Hematopoietic multipotent progenitor cell treated with erythropoietin and hydrocortisone succinate and interleukin-3 and kit ligand, for 15 days (in vitro differentiated cells): ENCODE data around the gene ERGIC3.
"Not testable (repeated sequence)": the region's sequence is repeated elsewhere in the genome, so short reads cannot be mapped to it uniquely, and the experiment has no call there.

Source experiments
- DNase-seq: peaks from one replicate; pipeline ENCODE4 v3.0.0-alpha.2; 2015; ENCODE audit warnings: low spot score

The ERGIC3 gene

DNA sequence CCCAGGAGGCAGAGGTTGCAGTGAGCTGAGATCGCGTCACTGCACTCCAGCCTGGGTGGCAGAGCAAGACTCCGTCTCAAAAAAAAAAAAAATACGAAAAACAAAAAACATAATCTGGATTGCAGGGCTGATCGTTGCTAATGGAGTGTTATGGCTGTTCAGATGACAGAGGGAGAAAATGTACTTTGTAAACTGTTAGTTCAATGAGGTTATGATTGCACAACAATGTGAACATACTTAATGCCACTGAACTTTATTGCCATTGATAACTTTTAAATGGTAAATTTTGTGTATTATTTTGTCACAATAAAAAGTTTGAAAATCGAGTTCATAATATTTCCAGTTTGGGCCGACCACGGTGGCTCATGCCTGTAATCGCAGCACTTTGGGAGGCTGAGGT, 22.9 kb upstream of the ERGIC3 start:
- DNase-seq = no peak

DNA sequence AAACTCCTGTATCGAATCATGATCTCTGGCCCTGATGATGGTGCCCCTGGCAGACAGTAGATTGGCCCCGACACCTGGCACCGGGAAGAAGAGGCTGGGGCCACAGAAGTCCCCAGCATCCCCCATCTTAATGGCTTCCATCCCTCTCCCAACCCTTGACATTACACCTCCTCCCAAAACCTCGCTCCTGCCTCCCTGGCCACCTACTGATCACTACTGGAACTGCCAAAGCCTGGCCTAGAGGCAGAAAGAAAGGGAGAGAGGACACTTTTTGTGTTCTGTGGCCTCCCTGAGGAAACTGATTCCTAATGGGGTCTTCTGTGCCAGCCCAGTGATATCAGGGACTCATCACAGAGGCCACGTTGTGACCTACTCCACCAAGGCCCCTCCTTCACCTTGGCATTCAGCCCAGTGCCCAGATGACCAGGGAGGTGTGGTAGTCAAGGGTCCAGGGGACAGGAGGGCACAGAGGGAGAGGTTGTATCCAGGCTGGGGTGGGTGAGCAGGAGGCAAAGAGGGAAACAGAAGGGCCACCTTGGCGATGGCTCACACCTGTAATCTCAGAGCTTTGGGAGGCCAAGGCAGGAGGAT, 18.5 kb upstream of the ERGIC3 start:
- DNase-seq = peak; percentile 50

DNA sequence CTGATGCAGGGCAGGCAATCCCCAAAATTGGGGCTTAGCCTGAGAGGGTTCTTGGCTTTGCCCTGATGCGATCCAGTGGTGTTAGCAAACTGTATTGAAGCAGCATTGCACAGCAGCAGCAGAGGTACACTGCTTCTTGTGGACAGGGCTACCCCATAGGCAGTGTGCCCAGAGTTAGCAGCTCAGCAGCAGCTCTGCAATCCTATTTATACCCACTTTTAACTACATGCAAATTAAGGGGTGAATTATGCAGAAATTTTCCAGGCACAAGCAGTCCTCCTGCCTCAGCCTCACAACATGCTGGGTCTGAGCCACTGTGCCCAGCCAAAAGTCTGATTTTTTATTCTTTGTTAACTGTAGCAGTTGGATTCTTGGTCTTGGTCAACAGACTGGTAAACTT, 16.2 kb upstream of the ERGIC3 start:
- DNase-seq = no peak

DNA sequence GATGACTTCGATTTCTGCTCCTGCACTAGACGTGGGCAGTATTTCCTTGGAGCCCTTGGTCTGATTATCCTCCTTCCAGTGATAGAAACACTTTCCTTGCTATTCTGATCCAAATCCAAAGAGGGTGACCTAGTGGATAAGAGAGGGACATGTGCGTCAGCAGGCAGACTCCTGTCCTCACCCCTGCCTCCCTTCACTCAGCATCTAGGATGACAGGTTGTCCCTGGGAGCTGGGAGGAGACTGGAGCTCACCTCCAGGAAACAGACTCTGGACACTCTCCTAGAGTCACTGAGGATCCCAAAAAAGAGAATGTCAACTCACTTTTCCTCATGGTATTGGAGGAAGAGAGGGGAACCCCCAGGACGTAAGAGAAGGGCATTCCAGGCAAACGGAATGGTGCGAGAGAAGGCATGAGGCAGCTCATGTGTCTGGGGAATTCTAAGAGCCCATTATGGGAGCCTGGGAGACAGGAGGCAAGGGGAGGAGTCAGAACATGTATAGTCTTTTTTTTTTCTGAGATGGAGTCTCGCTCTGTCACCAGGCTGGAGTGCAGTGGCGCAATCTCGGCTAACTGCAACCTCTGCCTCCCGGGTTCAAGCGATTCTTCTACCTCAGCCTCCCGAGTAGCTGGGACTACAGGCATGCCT, 14.6 kb upstream of the ERGIC3 start:
- DNase-seq = no peak

DNA sequence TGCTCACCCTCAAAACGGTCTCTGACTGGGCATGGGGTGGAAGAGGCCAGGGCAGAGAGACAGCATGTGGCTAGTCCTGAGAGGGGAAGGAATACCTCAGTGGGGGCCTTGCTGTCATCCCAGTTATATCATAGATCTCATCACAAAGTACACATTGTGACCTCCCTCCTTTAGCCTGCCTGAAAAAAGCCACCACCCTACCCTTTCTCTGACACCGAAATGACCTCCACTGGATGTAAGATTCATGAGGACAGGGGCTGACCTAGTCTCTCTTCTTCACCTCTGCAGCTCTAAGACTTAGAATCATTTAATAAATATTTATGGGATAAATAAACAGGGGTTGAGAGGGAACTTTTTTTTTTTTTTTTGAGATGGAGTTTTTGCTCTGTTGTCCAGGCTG, 12.3 kb upstream of the ERGIC3 start, which contains the start of gene C20orf173:
Gene C20orf173, minus strand, starts transcription at position 101 of the 400 bp plus-strand sequence. CDS start 279 bp downstream, outside the sequence.
- no peak for DNase-seq

DNA sequence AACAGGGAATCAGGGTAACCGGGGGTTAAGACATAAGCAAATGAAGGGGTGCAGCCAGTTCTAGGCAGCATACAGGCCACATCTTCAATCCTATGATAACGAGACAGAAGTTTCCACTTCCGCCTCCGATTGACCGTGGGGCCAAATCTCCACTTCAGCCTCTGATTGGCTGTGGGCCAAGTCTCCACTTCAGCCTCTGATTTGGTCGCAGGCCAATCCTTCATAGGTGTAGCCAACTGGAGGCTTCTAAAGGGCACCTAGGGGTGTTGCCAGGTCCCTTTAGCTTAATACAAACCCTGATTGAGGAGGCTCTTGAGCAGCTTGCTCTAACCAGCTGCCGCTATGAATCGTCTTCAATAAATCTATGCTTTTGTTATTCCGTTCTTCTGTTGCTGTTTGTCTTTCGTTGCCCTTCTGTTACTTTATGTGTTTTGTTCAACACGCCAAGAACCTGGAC, 2.1 kb upstream of the ERGIC3 start:
- DNase-seq = peak; percentile 48

DNA sequence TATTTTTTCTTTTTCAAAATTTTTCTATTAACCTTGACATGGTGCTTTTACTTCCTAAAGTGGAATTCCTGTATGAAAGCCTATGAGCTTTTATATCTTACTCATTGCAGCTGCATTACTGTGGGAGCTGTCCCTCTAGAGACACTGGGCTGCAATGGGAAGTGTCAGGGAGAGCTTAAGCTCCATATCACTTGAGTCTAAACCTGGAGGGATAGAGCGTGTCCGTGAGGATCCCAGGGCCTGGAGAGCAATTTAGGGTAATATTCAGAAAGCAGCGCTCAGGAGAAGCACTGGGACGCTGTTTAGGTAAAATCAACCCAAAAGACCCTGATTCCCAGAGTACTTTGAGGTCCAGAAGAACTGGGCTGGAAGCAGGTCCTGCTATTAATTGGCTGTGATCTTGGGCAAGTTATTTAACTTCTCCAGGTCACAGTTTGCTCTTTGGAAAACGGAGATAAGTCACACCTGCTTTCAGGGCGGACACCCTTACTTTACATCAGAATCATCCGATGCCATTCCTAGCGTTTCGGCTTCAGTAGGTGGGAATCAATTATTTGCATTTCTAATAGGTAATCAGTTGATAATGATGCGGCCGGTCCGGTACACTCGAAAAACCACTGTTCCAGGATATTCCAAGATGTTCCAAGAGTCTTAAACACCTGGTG, 628 bp upstream of the ERGIC3 start:
- DNase-seq = no peak

DNA sequence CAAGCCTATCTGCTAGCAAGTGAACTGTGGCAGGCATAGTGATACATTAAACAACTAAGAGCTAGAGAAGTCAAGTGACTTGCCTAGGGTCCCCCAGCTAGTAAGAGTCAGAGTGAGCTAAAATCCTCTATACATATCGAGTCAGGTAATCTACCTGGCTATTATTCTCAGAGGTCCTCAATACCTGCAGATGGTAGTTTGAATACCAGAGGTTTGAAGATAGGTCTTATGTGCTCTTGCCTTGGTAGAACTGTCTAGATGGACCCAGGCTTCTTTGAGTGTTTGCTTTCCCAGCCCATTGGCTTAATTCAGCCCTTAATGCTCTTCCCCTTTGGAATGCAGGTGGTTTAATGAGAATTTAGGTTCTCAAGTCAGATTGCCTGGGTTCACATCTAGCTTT, 1.1 kb downstream of the ERGIC3 start:
- DNase-seq = no peak

DNA sequence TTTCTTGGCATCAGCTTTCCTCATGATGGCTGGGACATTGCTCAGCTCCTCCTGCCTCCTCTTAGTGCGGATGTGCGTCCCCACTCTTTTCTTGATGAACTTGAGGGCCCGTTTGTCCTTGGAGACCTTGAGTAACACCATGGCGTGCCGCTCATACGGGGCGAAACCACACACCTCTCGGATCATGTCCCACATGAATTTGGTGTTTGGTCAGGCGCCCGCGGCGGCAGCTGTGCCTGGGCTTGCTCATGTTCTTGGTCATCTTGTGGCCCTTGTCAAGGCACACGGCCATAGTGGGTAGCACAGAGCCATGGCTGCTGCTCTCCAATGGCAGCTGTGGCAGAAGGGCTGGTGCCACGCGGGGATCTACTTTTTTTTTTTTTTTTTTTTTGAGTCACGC, 2.6 kb downstream of the ERGIC3 start:
- DNase-seq = no peak

DNA sequence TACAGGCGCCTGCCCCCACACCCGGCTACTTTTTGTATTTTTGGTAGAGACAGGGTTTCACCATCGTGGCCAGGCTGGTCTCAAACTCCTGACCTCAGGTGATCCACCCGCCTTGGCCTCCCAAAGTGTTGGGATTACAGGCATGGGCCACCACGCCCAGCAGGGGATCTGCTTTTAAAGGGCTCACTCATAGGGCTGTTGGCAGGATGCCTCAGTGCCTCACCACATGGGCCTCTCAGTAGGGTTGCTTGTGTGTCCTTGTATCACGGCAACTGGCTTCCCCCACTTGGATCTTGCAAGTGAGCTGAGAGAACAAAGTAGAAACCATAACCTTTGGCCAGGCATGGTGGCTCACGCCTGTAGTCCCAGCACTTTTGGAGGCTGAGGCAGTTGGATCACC, 3.1 kb downstream of the ERGIC3 start:
- DNase-seq = not testable (repeated sequence)

DNA sequence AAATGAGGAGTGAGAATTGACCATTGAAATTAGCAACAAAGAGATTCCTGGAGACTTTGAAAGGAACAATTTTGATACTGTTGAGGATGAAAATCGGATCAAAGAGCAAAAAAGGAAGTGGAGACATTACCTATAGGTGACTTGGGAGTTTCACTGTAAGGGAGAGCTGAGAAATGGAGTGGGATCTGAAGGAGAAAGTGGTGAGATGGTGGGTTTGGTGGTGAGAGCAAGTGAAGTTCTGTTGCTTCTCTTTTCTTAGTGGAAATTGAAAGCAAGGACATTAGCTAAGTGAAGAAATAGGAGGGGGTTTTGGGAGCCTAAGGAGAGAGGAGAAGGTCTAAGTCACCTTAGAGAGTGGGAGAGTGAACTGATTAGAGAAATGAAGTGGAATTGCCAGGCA, 4.2 kb downstream of the ERGIC3 start:
- DNase-seq = no peak

DNA sequence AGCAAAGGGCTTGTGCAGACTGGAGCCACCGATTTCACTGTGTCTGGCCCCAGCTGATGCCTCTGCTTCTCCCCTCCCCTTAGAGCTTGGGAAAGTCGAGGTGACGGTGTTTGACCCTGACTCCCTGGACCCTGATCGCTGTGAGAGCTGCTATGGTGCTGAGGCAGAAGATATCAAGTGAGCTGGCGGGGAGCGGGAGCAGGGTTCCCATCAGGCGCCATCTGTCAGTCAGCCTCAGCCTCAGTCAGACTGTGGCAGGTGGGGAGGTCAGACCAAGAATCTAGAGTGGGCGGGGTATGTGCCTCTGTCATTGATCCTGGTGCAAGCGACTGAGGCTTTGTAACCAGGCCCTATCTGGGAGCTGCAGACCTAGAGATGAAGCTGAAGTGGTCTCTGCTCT, 5.5 kb downstream of the ERGIC3 start:
- no peak for DNase-seq

DNA sequence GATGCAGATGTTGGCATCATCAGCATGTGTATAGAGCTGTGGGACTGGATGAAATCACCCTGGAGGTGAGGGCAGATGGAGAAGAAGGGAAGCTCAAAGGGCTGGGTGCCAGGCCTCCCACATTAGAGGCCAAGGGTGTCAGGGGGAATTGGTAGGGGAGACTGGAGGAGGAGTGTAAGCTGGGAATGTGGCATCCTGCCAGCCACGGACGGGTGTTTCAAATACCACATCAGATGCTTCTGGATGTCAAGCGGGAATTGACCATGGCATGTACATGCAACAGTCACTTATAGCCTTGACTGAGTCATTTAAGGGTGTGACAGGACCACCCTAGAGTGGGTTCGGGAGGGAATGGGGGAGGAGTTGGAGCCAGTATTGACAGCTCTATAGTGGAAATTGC, 9.6 kb downstream of the ERGIC3 start:
- no peak for DNase-seq

DNA sequence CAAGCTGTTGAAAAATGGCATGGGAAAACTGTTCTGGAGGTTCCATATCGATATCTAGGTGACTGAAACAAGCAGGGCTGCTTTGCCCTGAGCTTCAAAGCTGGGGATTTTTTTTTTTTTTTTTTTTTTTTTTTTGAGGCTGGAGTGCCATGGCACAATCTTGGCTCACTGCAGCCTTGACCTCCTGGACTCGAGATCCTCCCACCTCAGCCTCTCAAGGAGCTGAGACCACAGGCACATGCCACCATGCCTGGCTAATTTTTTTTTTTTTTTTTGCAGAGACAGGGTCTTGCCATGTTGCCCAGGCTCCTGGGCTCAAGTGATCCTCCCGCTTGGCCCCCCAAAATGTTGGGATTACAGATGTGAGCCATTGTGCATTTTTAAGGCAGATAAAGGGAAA, 11.0 kb downstream of the ERGIC3 start:
- no peak for DNase-seq

DNA sequence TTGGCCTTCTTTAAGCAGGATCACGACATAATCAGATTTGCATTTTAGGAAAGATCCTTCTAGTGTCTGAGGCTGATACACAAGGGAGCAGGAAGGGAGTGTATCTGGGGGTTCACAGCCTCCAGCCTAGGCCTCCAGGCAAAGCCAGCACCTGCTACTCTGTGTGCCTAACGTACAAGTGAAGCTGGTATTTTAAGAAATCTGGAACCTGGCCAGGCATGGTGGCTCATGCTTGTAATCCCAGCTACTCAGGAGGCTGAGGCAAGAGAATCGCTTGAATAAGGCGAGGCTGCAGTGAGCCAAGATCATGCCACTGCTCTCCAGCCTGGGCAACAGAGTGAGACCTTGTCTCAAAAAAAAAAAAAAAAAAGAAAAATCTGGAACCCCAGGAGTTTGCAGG, 13.6 kb downstream of the ERGIC3 start:
- not testable (repeated sequence) for DNase-seq

DNA sequence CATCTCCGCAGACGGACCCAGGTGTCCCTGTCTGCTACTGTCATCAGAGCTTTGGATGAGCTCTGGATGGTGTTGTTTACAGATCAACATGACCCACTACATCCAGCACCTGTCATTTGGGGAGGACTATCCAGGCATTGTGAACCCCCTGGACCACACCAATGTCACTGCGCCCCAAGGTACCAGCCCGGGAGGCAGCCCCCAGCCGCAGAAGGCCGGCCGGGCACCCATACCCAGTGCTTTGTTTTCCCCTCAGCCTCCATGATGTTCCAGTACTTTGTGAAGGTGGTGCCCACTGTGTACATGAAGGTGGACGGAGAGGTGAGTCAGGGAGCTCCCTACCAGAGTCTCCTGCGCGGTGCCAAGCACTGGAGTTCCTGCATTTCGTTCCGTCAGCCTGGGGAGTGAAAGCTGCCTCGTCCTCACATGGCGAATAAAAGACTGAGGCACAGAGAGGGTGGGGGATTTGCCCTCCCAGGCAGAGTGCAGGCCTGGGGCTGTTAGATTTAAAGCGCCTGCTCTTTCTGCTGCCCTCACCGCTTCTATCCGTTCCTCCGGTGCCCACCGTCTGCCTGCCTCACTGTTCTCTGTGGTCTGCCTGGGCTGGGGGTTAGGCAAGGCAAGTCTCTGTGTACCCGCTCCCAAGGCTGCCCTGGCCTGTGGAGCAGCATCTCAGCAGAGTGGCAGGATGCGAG, 14.2 kb downstream of the ERGIC3 start:
- DNase-seq = no peak

DNA sequence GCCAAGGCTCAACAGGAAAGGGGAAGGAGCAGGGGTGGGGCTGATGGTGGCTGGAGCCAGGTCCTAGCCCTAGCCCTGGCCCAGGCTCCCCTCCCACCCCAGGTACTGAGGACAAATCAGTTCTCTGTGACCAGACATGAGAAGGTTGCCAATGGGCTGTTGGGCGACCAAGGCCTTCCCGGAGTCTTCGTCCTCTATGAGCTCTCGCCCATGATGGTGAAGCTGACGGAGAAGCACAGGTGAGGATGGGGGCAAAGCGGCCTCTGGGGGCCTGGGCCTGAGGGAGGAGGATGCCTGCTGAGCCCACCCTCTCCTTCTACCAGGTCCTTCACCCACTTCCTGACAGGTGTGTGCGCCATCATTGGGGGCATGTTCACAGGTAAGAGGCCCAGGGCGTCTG, 15.0 kb downstream of the ERGIC3 start:
- DNase-seq = no peak

DNA sequence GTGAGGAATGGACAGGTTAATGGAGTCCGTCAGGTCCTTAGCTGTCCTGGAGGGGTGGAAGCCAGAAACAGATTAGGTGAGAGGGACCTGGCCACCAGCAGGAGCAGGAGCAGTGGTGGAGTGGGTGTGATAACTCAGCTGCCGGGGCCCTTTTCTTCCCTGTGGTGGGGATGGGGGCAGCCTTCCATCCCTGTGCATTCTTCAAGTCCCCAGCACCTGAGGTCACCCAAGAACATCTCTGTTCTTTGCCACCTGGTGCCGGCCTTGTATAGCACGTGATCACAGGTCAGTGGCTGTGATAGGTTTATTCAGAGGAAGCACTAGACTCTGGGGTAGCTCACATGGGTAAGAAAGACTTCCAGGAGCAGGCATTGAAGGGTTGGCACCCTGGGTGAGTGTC, 16.6 kb downstream of the ERGIC3 start:
- DNase-seq = no peak

DNA sequence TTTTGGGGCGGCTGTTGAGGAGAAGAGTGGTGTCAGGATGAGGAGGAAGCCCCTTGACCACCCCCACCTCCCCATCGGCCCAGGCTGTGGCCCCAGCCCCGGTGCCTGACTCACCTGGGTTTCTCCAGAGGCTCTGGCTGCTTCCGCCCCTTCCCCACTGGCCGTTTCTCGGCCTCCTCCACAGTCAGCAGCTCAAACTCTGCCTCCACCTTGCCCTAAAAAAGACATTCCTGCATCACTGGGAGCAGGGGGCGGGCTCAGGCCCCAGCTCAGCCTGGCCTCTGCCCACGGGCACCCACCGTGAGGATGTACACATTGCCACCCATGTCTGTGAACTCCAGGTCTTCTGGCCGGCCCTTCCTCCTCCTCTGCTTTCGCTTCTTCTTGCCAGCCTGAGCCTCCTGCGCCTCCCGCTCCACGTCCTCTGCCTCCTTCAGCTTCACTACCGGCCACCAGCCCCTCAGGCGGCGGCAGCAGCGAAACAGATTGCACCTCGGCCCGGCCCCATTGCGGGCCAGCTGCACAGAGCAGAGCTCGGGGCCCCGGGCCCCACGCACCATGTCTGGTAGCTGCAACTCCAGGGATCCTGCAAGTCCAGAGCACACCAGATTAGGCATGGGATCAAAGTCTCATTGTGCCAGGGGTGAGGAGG, 17.3 kb downstream of the ERGIC3 start:
- DNase-seq = no peak

DNA sequence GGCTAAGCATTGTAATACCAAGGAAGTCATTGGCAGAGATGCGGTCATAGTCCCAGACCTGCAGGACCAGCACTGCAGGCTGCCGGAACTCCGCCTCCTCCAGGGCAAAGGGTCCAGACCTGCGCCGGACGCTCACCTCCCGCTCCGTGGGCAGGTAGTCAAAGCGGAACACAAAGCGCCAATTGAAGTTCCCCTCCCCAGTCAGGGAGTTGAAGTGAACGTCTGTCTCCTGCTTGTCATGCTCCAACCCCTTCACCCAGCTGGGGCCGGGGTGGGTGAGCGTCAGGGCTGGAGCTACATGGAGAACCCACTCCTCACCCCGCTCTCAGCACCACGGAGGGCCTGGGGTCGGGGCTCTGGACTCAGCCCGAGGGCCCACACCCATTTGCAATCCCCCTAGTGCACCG, 18.2 kb downstream of the ERGIC3 start:
- no peak for DNase-seq

DNA sequence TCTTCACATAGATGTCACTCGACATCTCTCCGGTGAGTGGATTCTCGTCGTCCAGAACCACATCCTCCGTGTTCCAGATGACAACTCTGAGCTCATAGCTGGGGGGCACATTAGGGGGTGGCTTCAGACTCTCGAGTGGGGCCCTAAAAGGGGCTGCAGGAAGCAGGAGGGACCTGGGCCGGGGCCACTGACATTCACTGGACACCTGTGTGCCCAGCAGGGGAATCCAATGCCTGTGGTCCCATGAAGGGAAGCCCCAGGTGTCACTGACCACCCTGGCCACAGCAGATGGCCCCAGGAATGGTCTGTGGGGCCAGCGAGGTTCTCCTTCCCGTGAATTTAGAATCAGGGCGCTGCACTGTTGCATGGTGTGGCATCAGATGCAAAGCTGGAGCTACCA, 18.7 kb downstream of the ERGIC3 start:
- DNase-seq = no peak

DNA sequence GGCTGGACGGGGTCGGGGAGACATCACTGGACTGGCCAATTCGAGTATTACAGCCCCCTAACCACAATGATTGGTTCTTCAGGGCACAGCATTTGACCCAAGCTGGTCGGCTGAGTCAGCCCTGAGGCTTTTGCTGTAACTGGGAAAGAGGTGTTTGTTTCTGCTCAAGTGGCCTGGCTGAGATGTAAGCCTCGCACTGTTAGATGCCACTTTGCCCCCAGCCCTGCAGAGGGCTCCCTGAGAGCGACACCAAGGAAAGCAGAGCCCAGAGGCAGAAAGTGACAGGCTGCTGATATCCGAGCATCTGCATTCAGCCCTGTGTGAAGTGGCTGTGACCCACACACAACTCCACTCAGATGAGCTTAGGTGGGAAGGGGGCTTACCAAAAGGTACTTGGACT, 19.4 kb downstream of the ERGIC3 start:
- no peak for DNase-seq
